ENCODE data around the gene SMYD1.

GRCh38 chr2:88159955-88160415 lies 92.4 kb downstream of the SMYD1 start:
- TF ChIP-seq SRF (IDR thresholded peaks at IDR 0.05; ENCODE audit: low read depth in 2 of 2, low read length in 2 of 2) (no peak), CTCF (IDR thresholded peaks at IDR 0.05 in 2 of 3, conservative IDR thresholded peaks at IDR 0.05 in 1 of 3; ENCODE audit: control insufficient read depth in 2 of 3, extremely low read depth in 1 of 3, insufficient read depth in 1 of 3, low read depth in 3 of 3, low read length in 3 of 3) (peak; percentile 73 to 83 (median 75); a peak in 5 of 6 replicates), CBX3 (IDR thresholded peaks at IDR 0.05; ENCODE audit: borderline replicate concordance, low read depth) (no peak), SIN3A (IDR thresholded peaks at IDR 0.05; ENCODE audit: low read depth, low read length) (no peak), CHD2 (IDR thresholded peaks at IDR 0.05; ENCODE audit: borderline replicate concordance, low read depth, low read length) (no peak), EP300 (IDR thresholded peaks at IDR 0.05; ENCODE audit: borderline replicate concordance in 1 of 2, control insufficient read depth in 1 of 2, low read depth in 2 of 2, low read length in 2 of 2) (no peak), RCOR1 (conservative IDR thresholded peaks at IDR 0.05; ENCODE audit: low read depth, low read length) (no peak), BCL11A (IDR thresholded peaks at IDR 0.05; ENCODE audit: low read depth, low read length) (no peak)
- TF ChIP-seq, protein P1, sequence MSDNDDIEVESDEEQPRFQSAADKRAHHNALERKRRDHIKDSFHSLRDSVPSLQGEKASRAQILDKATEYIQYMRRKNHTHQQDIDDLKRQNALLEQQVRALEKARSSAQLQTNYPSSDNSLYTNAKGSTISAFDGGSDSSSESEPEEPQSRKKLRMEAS (IDR thresholded peaks at IDR 0.05; ENCODE audit: low read depth, low read length), result no peak

Data from GM12878 (cell line).